Adrenal gland (tissue), 5 donors: Measurements from ENCODE around the gene CACNA1E.

Experiments
- POLR2A ChIP-seq, 2 donors: fragments of 450-650 bp; IDR thresholded peaks; one replicate each; pipeline ENCODE4 v1.6.1; 2017; ENCODE audit warnings: antibody characterized with exemption in 2 of 2, mild to moderate bottlenecking in 2 of 2, moderate library complexity in 1 of 2
- TF ChIP-seq, protein P1 (sequence below), 6 experiments: fragments of 450-650 bp in 4 of 6; fragments of 200-600 bp in 2 of 6; sonication (generic) in 1 of 6; IDR thresholded peaks; 1 replicate in 5 of 6; 2 replicates in 1 of 6; pipeline versions ENCODE4 v1.5.1 to v1.8.0; 2016 to 2021; ENCODE audit warnings: antibody characterized with exemption in 6 of 6, mild to moderate bottlenecking in 2 of 6, moderate library complexity in 1 of 6
- donor health status: DM: no; HTN: no; CAD: no.

DNA sequence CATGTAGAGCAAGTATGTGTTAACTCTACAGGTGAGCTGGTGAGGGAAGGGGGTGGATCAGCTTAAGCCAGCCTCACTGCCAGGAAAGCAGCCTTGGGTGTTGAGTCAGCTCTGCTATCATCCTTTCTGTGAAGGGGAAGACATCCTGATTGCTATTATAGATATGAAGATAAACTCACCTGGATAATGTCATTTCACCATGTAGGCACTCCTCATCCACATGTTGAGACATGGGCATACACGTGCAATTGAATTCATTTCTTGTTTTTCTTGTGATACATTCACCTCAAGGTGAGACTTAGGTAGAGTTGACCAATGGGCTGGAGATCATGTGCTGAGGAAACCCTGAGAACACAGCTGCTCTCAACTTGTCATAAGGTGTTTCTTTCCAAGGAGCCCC lies 136.9 kb downstream of the CACNA1E start:
- TF ChIP-seq, protein P1, sequence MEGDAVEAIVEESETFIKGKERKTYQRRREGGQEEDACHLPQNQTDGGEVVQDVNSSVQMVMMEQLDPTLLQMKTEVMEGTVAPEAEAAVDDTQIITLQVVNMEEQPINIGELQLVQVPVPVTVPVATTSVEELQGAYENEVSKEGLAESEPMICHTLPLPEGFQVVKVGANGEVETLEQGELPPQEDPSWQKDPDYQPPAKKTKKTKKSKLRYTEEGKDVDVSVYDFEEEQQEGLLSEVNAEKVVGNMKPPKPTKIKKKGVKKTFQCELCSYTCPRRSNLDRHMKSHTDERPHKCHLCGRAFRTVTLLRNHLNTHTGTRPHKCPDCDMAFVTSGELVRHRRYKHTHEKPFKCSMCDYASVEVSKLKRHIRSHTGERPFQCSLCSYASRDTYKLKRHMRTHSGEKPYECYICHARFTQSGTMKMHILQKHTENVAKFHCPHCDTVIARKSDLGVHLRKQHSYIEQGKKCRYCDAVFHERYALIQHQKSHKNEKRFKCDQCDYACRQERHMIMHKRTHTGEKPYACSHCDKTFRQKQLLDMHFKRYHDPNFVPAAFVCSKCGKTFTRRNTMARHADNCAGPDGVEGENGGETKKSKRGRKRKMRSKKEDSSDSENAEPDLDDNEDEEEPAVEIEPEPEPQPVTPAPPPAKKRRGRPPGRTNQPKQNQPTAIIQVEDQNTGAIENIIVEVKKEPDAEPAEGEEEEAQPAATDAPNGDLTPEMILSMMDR (IDR thresholded peaks at IDR 0.05) = no peak
- no peak for TF ChIP-seq POLR2A (IDR thresholded peaks at IDR 0.05)
